ENCODE measurements around the gene CDR2.

DNA sequence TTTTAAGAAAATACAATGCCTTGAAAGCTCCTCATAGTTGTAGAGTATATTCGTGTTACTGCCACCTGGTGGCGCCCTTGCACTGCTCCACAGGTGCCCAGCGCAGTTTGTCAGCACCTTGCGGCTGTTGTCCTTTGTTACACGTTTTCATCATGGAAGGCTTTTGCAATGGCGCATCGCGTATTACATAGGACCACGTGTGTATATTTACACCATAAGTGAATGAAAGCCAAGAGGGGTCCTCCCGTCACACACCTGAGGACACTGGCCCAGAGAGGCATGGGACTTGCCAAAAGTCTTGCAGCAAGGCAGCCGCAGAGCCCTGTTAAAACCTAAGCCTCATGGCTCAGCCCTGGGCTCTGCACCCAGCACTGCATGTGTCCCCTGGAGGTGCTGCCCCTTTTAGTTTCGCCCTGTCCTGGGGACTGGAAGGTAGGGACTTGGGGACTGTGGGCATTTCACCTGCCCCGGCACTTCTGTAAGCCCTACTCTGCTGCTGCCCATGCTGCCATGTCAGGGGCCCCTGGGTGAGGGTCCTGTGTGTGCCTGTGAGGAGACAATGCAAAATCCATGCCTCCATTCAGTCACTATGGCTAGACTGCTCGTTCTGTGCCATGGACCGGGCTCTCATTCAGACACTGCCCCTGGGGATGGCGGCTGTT, 52.9 kb downstream of the CDR2 start:
- TF ChIP-seq EZH2phosphoT487 (IDR thresholded peaks at IDR 0.05; ENCODE audit: borderline replicate concordance, low read length) = no peak
- TF ChIP-seq, protein P1, sequence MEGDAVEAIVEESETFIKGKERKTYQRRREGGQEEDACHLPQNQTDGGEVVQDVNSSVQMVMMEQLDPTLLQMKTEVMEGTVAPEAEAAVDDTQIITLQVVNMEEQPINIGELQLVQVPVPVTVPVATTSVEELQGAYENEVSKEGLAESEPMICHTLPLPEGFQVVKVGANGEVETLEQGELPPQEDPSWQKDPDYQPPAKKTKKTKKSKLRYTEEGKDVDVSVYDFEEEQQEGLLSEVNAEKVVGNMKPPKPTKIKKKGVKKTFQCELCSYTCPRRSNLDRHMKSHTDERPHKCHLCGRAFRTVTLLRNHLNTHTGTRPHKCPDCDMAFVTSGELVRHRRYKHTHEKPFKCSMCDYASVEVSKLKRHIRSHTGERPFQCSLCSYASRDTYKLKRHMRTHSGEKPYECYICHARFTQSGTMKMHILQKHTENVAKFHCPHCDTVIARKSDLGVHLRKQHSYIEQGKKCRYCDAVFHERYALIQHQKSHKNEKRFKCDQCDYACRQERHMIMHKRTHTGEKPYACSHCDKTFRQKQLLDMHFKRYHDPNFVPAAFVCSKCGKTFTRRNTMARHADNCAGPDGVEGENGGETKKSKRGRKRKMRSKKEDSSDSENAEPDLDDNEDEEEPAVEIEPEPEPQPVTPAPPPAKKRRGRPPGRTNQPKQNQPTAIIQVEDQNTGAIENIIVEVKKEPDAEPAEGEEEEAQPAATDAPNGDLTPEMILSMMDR (conservative IDR thresholded peaks at IDR 0.05; ENCODE audit: low read depth, low read length) = peak; percentile 89
- TF ChIP-seq EZH2 (IDR thresholded peaks at IDR 0.05; ENCODE audit: low read length, unreplicated experiment) = no peak
